Muscle layer of colon (tissue), 2 donors: Measurements from ENCODE around the gene ZNF862.

ENCODE experiments used
- H3K27ac ChIP-seq: one replicate; pipeline ENCODE4 v1.7.0; 2013; ENCODE audit warnings: low read depth, mild to moderate bottlenecking, low read length, moderate library complexity
- H3K27me3 ChIP-seq, 2 donors: one replicate each; pipeline ENCODE4 v1.7.0; 2013; ENCODE audit warnings: low read length in 2 of 2, mild to moderate bottlenecking in 2 of 2; ENCODE audit not compliant: insufficient read depth in 2 of 2, control insufficient read depth in 1 of 2
- H3K36me3 ChIP-seq: one replicate; pipeline ENCODE4 v1.7.0; 2013; ENCODE audit warnings: mild to moderate bottlenecking, low read length; ENCODE audit not compliant: insufficient read depth
- H3K4me1 ChIP-seq: one replicate; pipeline ENCODE4 v1.7.0; 2013; ENCODE audit warnings: mild to moderate bottlenecking, low read length; ENCODE audit not compliant: insufficient read depth
- H3K4me3 ChIP-seq, 2 donors: one replicate each; pipeline ENCODE4 v1.7.0; 2013; ENCODE audit warnings: low read length in 2 of 2, low read depth in 1 of 2, mild to moderate bottlenecking in 1 of 2, moderate library complexity in 1 of 2
- H3K9ac ChIP-seq: one replicate; pipeline ENCODE4 v1.7.0; 2013; ENCODE audit warnings: low read length
- H3K9me3 ChIP-seq: one replicate; pipeline ENCODE4 v1.7.0; 2013; ENCODE audit warnings: mild to moderate bottlenecking, low read length
- donor health status: abdominal sarcoma.
- donor health status: Adenocarcinoma of cecum.

ZNF862 gene

DNA sequence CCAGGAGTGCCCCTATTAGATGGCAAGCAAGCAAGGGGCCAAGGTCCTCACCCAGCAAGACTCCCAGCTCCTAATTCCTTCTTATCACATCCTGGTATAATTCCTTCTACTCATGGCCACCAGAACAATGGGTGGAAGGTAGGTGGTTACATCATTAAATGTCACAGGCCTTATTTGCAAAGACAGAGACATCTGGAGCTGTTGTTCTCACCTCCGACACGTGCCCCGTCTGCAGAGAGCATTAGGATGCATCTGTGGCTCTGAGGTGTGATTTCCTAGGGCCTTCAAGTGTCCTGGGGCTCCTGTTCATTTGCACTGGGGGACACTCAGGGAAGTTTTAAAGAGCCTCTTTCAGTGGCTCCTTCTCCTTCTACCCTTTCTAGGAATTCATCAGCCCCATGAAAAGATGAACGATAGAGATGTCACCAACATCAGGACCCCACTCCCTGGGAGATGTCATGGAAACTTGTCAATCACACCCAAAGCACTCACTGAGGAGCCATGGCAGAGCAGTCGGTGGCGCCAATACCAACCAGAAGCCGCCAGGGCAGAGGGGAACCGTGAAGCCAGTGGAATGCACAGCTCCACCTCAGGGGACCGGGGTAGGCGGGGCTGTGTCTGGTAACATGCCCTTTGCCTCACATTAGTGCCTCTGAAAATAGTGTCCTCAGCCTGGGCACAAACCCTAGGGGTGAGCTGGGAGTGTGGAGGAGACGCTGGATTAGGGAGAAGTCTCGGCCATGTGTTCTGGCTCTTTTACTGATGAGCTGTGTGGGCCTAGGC is 32.7 kb downstream of the ZNF862 start:
- H3K36me3 ChIP-seq, result peaks cover 5% of the 10 kb centered on the region
- no peak overlapping the region for H3K9ac ChIP-seq
- H3K4me3 ChIP-seq, result no peak overlapping the region
- no peaks in the 10 kb centered on the region for H3K9me3 ChIP-seq
- H3K27me3 ChIP-seq, result no peaks in the 10 kb centered on the region
- peaks cover 15% of the 10 kb centered on the region for H3K4me1 ChIP-seq
- no peak overlapping the region for H3K27ac ChIP-seq

DNA sequence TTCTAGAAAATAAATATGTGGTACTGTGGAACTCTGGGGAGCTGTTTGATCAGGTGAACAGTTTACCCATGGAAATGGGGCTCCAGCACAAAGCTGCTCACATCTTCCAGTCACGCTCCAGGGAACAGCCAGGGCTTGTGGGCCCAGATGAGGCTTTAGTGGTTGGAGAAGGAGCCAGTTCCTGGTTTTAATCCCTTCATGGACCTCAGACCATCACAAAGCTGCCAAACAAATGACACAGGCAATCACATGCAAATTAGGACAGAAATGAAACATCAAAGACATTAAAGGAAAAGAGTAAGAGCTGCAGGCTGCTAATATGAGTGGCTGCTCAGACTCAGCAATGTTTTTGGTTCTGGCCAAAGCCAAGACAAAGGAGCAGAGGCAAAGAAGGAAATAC is 33.4 kb downstream of the ZNF862 start:
- no peak overlapping the region for H3K4me3 ChIP-seq
- no peaks in the 10 kb centered on the region for H3K9me3 ChIP-seq
- no peak overlapping the region for H3K27ac ChIP-seq
- no peak overlapping the region for H3K9ac ChIP-seq
- peaks cover 5% of the 10 kb centered on the region for H3K36me3 ChIP-seq
- H3K27me3 ChIP-seq, result no peaks in the 10 kb centered on the region
- H3K4me1 ChIP-seq, result peaks cover 15% of the 10 kb centered on the region

DNA sequence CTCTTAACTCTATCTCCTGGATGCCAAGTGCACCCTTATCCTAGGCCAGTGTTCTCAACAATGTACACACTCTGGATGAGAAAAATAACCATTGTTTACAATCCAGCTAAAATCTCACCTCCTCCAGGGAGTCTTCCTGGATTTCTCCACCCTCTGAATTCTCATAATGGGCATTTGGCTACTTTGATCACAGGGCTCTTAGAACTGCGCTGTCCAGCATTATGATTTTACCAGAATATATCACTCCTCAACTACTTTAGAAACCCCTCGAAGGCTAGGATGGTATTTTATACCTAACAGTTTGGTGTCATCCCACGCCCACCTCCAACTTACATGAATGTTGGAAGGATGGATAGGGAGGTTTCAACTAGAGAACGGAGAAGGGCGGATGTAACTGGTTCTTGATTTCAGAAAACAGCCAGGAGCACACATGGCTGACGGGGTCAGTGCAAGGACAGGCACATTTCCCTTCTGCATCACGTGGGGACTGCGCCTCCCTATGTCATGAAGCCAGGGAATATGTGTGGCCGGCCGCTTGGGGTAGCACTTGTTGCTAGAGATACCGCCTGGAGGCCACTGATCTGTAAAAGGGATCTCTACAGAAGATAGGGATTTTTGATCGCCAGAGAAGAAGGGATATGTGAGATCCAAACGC is 34.4 kb downstream of the ZNF862 start:
- no peaks in the 10 kb centered on the region for H3K9me3 ChIP-seq
- no peaks in the 10 kb centered on the region for H3K27me3 ChIP-seq
- peaks cover 10% of the 10 kb centered on the region for H3K36me3 ChIP-seq
- peak overlapping the region; percentile 95 for H3K27ac ChIP-seq
- H3K4me1 ChIP-seq, result peaks cover 15% of the 10 kb centered on the region
- peak overlapping the region; percentile 75 to 79 for H3K4me3 ChIP-seq
- peak overlapping the region; percentile 54 for H3K9ac ChIP-seq

DNA sequence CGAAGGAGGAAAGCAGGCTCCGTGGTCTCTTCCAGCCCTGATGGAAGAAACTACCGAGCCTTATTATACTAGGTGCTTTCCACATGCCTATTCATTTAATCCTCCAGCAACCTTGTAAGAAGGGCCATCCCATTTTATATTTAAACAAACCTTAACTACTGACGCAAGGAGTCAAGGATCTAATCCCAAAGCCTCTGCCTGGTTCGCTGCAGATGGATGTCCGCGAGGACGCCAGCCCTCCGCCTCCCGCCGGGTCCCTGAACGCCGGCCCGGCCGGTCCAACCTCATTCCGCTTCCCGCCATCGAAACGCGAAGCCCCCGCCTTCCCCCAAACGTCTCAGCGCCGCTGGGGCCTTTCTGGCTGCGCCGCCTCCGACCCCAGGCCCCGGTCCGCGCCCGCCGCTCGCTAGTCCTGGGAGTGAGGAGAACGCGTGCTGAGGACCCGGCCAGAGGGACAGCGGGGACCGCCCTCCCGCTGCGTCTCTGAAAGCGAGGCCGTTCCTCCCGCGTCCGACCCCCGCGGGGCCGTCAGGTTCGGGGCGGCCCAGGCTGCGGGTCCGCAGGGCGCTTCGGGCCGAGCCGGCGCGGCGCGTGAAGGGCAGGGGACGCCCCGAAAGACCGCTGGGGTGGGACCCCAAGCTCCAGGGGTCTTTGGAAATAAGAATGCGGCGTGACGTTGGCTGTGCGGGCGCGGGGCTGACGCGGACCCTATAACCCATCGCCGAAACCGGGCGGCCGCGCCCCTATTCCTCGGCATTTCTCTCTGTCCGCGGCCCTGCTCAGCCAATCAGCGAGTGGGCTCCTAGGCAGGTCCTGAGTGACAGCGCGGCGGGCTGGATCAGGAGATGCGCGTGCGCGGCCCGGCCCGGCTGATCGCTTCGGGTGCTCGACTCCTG is 35.1 kb downstream of the ZNF862 start, which contains the start of gene ATP6V0E2:
TSS of gene ATP6V0E2 (plus strand) at position 896 of the 896 bp plus-strand sequence. CDS start 97 bp downstream, outside the sequence.
- Histone ChIP-seq H3K4me1 (peaks cover 15% of the 10 kb centered on the region), H3K4me3 (peak within 1 kb of the TSS; percentile 75 to 79), H3K27me3 (no peaks in the 10 kb centered on the region), H3K9ac (peak within 1 kb of the TSS; percentile 54), H3K27ac (peak within 1 kb of the TSS; percentile 95), H3K36me3 (peaks cover 10% of the 10 kb centered on the region), H3K9me3 (no peaks in the 10 kb centered on the region)

DNA sequence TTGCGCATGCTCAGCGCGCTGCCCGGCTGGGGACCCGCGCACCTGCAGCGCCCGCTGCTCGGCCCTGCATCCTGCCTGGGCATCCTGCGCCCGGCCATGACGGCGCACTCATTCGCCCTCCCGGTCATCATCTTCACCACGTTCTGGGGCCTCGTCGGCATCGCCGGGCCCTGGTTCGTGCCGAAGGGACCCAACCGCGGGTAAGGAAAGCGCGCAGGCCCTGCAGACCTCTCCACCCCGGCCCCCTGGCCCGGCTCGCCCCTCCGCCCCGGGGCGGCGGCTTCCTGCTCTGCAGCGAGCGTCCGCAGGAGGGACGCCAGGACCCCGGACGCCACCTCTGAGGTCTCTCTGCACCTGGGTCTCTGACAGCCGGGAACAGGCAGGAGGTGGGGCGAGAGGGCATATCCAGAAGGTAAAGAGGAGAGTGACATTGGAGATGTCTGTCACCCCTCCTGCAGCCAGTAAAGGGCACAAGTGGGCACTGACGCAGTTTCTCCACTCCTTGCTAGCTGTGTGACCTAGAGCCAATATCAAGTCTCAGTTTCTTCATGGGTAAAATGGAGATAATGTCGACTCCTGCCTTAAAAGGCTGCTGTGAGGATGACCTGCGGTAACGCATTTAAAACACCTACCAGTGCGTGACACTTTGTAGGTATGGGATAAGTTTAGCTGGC is 35.9 kb downstream of the ZNF862 start:
- Histone ChIP-seq H3K27ac (peak overlapping the region; percentile 95), H3K9ac (no peak overlapping the region), H3K36me3 (peaks cover 6% of the 10 kb centered on the region), H3K4me1 (peaks cover 15% of the 10 kb centered on the region), H3K4me3 (peak overlapping the region; percentile 75 to 79), H3K27me3 (no peaks in the 10 kb centered on the region), H3K9me3 (no peaks in the 10 kb centered on the region)

DNA sequence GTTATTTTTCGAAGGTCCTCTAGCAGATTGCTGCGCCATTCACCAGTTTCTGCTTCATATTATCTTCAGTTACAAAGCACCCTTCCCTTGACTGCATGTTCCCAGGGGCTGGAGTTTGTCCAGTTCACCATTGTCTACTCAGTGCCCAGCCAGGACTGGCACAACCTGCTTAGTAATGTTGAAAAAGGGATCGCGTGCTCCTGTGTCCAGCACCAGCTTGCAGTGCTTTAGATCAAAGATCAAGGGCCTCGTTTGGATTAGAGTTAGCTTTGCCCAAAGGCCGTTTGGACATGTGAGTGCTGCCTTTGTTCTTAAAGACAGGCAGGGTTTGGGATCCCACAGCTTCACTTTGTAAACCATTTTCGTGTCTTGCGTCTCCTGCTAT is 36.5 kb downstream of the ZNF862 start:
- H3K27ac ChIP-seq, result no peak overlapping the region
- H3K4me3 ChIP-seq, result peak overlapping the region; percentile 75 to 79
- H3K27me3 ChIP-seq, result no peaks in the 10 kb centered on the region
- H3K4me1 ChIP-seq, result peaks cover 15% of the 10 kb centered on the region
- no peak overlapping the region for H3K9ac ChIP-seq
- H3K9me3 ChIP-seq, result no peaks in the 10 kb centered on the region
- H3K36me3 ChIP-seq, result peaks cover 4% of the 10 kb centered on the region

DNA sequence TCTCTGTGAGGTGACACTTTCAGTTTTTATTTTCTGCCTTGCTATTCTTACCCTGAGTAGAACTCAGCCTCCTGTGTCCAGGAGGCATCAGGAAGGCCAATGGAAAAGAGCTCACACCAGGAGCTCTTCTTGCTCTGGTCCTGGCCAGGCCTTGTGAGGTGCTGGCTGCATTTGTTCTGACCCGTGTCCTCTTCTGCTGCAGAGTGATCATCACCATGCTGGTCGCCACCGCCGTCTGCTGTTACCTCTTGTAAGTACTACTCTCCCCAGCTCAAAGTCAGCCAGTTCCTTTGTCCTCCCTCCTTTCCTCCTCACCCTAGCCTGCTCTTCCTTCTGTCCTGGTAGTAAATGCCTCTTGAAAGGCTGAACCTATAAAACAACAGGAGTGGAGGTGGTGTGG is 37.2 kb downstream of the ZNF862 start:
- H3K36me3 ChIP-seq, result peaks cover 4% of the 10 kb centered on the region
- H3K4me3 ChIP-seq, result no peak overlapping the region
- H3K9me3 ChIP-seq, result no peaks in the 10 kb centered on the region
- peaks cover 18% of the 10 kb centered on the region for H3K4me1 ChIP-seq
- no peaks in the 10 kb centered on the region for H3K27me3 ChIP-seq
- no peak overlapping the region for H3K9ac ChIP-seq
- H3K27ac ChIP-seq, result no peak overlapping the region

DNA sequence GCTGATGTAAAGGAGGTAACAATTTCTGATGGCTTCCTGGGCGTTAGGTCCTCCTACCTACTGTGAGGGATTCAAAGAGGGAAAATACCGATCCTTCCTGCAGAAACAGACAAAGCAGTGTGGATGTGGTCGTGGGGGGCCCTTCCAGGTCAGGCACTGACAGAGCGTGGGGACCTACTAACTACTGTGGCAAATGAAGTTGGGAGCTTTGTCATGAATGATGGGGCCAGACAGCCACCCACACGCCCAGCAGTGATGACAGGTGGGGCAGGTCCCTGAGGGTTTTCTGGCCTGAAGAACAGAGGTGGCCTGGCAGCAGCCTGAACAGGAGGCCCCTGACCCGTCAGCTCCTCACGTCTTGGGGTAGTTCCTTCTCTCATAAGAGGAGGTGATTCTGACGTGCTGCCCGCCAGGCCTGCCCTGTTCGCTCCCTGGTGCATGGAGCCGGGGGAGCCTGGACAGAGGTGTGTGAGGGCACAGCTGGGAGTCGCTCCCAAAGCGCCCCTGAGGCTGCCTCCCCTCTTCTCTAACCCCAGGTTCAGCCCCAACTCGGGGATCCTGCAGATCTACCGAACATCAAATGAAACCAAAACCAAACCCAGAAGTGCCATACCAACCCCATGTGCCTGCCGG is 39.8 kb downstream of the ZNF862 start:
- Histone ChIP-seq H3K9me3 (no peaks in the 10 kb centered on the region), H3K9ac (no peak overlapping the region), H3K27ac (no peak overlapping the region), H3K4me3 (no peak overlapping the region), H3K36me3 (peaks cover 4% of the 10 kb centered on the region), H3K4me1 (peaks cover 37% of the 10 kb centered on the region), H3K27me3 (no peaks in the 10 kb centered on the region)

DNA sequence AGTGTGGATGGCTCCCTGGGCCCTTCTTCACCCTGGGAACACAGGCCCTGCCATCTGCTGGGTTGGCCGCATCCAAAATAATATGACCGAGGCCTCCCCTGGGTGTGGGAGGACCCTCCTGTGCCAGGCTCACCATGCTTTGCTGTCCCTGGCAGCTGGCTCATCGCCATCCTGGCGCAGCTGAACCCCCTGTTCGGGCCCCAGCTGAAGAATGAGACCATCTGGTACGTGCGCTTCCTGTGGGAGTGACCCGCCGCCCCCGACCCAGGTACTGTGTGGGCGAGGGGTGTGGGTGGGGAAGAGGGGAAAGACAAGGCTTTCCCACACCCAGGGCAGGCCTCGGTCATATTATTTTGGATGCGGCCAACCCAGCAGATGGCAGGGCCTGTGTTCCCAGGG is 40.3 kb downstream of the ZNF862 start:
- H3K4me1 ChIP-seq, result peaks cover 42% of the 10 kb centered on the region
- no peaks in the 10 kb centered on the region for H3K9me3 ChIP-seq
- no peak overlapping the region for H3K9ac ChIP-seq
- H3K4me3 ChIP-seq, result no peak overlapping the region
- H3K27me3 ChIP-seq, result no peaks in the 10 kb centered on the region
- no peak overlapping the region for H3K27ac ChIP-seq
- peaks cover 4% of the 10 kb centered on the region for H3K36me3 ChIP-seq

DNA sequence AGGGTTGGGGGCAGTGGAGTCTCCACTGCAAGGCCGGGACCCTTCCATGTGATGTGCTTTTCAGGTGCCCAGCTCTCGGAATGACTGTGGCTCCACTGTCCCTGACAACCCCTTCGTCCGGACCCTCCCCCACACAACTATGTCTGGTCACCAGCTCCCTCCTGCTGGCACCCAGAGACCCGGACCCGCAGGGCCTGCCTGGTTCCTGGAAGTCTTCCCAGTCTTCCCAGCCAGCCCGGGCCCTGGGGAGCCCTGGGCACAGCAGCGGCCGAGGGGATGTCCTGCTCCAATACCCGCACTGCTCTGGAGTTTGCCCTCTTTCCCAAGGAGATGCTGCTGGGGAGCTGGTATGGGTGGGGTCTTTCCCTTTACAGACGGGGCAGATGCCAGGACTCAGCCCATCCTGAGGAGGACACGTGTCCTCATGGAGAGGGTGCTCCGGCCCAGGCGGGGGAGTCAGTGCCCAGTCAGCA is 41.1 kb downstream of the ZNF862 start:
- no peak overlapping the region for H3K27ac ChIP-seq
- peaks cover 45% of the 10 kb centered on the region for H3K4me1 ChIP-seq

More for the DNA sequence above, 41.1 kb downstream of the ZNF862 start:
- no peak overlapping the region for H3K4me3 ChIP-seq
- H3K9me3 ChIP-seq, result no peaks in the 10 kb centered on the region
- no peak overlapping the region for H3K9ac ChIP-seq
- H3K36me3 ChIP-seq, result peaks cover 4% of the 10 kb centered on the region
- H3K27me3 ChIP-seq, result no peaks in the 10 kb centered on the region
